ENCODE results near the gene DACT2.

DACT2 gene

GRCh38 chr6:168300975-168301647 is 18.5 kb downstream of the DACT2 start:
- TF ChIP-seq CTCF (IDR thresholded peaks at IDR 0.05; ENCODE audit: control extremely low read depth, extremely low read depth, low read depth, missing control alignments), result no peak
- CTCF ChIA-PET, result no interaction called here
- POLR2A ChIA-PET, result no interaction called here
- DNase-seq (ENCODE audit: extremely low spot score), result no peak

- ChIA-PET POLR2A (no interaction called here), CTCF (no interaction called here)
- no peak for TF ChIP-seq CTCF (IDR thresholded peaks at IDR 0.05; ENCODE audit: control extremely low read depth, extremely low read depth, low read depth, missing control alignments)
- DNase-seq (ENCODE audit: extremely low spot score), result no peak
Measured at GRCh38 chr6:168299541-168300511, 19.8 kb downstream of the DACT2 start.

- no peak for DNase-seq (ENCODE audit: extremely low spot score)
- ChIA-PET CTCF (no interaction called here), POLR2A (no interaction called here)
- TF ChIP-seq CTCF (IDR thresholded peaks at IDR 0.05; ENCODE audit: control extremely low read depth, extremely low read depth, low read depth, missing control alignments), result no peak
Measured at GRCh38 chr6:168297643-168298042, 21.9 kb downstream of the DACT2 start.

- CTCF ChIA-PET, result no interaction called here
- DNase-seq (ENCODE audit: extremely low spot score), result no peak
- TF ChIP-seq CTCF (IDR thresholded peaks at IDR 0.05; ENCODE audit: control extremely low read depth, extremely low read depth, low read depth, missing control alignments), result no peak
- POLR2A ChIA-PET, result no interaction called here
Measured at GRCh38 chr6:168294901-168295300, 24.7 kb downstream of the DACT2 start.

- POLR2A ChIA-PET, result no interaction called here
- DNase-seq (ENCODE audit: extremely low spot score), result no peak
- TF ChIP-seq CTCF (IDR thresholded peaks at IDR 0.05; ENCODE audit: control extremely low read depth, extremely low read depth, low read depth, missing control alignments), result no peak
- CTCF ChIA-PET, result no interaction called here
Measured at GRCh38 chr6:168293636-168294530, 25.7 kb downstream of the DACT2 start.

- TF ChIP-seq CTCF (IDR thresholded peaks at IDR 0.05; ENCODE audit: control extremely low read depth, extremely low read depth, low read depth, missing control alignments), result no peak
- DNase-seq (ENCODE audit: extremely low spot score), result no peak
- CTCF ChIA-PET, result no interaction called here
- POLR2A ChIA-PET, result no interaction called here
Measured at GRCh38 chr6:168292826-168293225, 26.8 kb downstream of the DACT2 start.
